Breast epithelium (tissue), 4 donors: Measurements from ENCODE around the gene NEK6. TPM values are rescaled to one million over a fixed set of nuclear protein-coding genes. Genes with fewer than 3 reads are reported as not detected.

Experiments used
- DNase-seq, 2 donors: peaks; one replicate each; pipeline ENCODE4 v3.0.0-alpha.2; 2019; ENCODE audit warnings: low spot score in 2 of 2
- H3K27ac ChIP-seq, 2 donors: fragments of 200-600 bp; sonication (generic) in 1 of 2; one replicate each; pipeline ENCODE4 v1.5.1; 2016 to 2019; ENCODE audit warnings: mild to moderate bottlenecking in 1 of 2
- H3K27me3 ChIP-seq, 2 donors: fragments of 200-600 bp; sonication (generic) in 1 of 2; one replicate each; pipeline versions ENCODE4 v1.5.1 to v1.6.0; 2017 to 2019; ENCODE audit warnings: control low read depth in 1 of 2, mild to moderate bottlenecking in 1 of 2
- H3K36me3 ChIP-seq: fragments of 200-600 bp; one replicate; pipeline ENCODE4 v1.5.1; 2019
- H3K4me1 ChIP-seq, 2 donors: fragments of 200-600 bp; sonication (generic); one replicate each; pipeline ENCODE4 v1.5.1; 2016 to 2019; ENCODE audit warnings: control low read depth in 1 of 2
- H3K4me3 ChIP-seq, 3 donors: fragments of 200-600 bp; sonication (generic); 1 replicate in 2 of 3; 2 replicates in 1 of 3; pipeline ENCODE4 v1.5.1; 2016 to 2019; ENCODE audit warnings: mild to moderate bottlenecking in 3 of 3, moderate library complexity in 2 of 3
- H3K9me3 ChIP-seq, 2 donors: fragments of 200-600 bp; sonication (generic) in 1 of 2; one replicate each; pipeline ENCODE4 v1.5.1; 2016 to 2019; ENCODE audit warnings: control low read depth in 1 of 2
- CTCF ChIP-seq, 3 donors: fragments of 450-650 bp; IDR thresholded peaks; one replicate each; pipeline ENCODE4 v1.5.1; 2016 to 2017; ENCODE audit warnings: antibody characterized with exemption in 3 of 3, mild to moderate bottlenecking in 3 of 3, moderate library complexity in 3 of 3
- POLR2A ChIP-seq: fragments of 450-650 bp; IDR thresholded peaks from one replicate; pipeline ENCODE4 v1.6.1; 2016; ENCODE audit warnings: antibody characterized with exemption, mild to moderate bottlenecking, moderate library complexity
- POLR2AphosphoS5 ChIP-seq, 3 donors: sonication (generic); formaldehyde crosslinking; IDR thresholded peaks; one replicate each; pipeline ENCODE4 v1.6.1; 2017; ENCODE audit warnings: antibody characterized with exemption in 3 of 3
- intact Hi-C: fragments of 100-400 bp; cut with DNase I; formaldehyde crosslinking; loops from one replicate; pipeline ENCODE4 v1.15.1; 2023; ENCODE audit warnings: low total_unique reads
- total RNA-seq, 3 donors: library from RNA; depleted of rRNA; stranded (reverse); fragments of >200 nt; gene quantifications; one replicate each; pipeline ENCODE4 v1.1.0, GENCODE V29; 2016

The NEK6 gene
- total RNA-seq, 3 donors from 2014 or later = 17.8 to 31.5 (median 22.2) TPM

- DNase-seq = peak in 1 of 2 donors; percentile 38
- H3K9me3 ChIP-seq = no peaks in the 10 kb centered on the region
- TF ChIP-seq POLR2AphosphoS5 (IDR thresholded peaks at IDR 0.05) = no peak
- TF ChIP-seq CTCF (IDR thresholded peaks at IDR 0.05) = no peak
- no peak for TF ChIP-seq POLR2A
- peak overlapping the region; percentile 76 to 85 for H3K27ac ChIP-seq
- peaks cover 6% of the 10 kb centered on the region for H3K36me3 ChIP-seq
- no peaks in the 10 kb centered on the region for H3K27me3 ChIP-seq
- intact Hi-C loops = no loop called here
- no peak overlapping the region for H3K4me3 ChIP-seq
- no peaks in the 10 kb centered on the region for H3K4me1 ChIP-seq
These were observed 94.1 kb downstream of the NEK6 start for GRCh38 chr9:124351672-124352468.

- peak; percentile 42 to 63 for DNase-seq
- Histone ChIP-seq H3K9me3 (no peaks in the 10 kb centered on the region), H3K27ac (peak overlapping the region; percentile 76 to 85), H3K36me3 (peaks cover 6% of the 10 kb centered on the region), H3K27me3 (no peaks in the 10 kb centered on the region), H3K4me1 (no peaks in the 10 kb centered on the region), H3K4me3 (no peak overlapping the region)
- TF ChIP-seq POLR2AphosphoS5 (IDR thresholded peaks at IDR 0.05) (no peak), POLR2A (no peak), CTCF (IDR thresholded peaks at IDR 0.05) (no peak)
- intact Hi-C loops = no loop called here
These were observed 94.9 kb downstream of the NEK6 start for GRCh38 chr9:124352616-124353015.

DNA sequence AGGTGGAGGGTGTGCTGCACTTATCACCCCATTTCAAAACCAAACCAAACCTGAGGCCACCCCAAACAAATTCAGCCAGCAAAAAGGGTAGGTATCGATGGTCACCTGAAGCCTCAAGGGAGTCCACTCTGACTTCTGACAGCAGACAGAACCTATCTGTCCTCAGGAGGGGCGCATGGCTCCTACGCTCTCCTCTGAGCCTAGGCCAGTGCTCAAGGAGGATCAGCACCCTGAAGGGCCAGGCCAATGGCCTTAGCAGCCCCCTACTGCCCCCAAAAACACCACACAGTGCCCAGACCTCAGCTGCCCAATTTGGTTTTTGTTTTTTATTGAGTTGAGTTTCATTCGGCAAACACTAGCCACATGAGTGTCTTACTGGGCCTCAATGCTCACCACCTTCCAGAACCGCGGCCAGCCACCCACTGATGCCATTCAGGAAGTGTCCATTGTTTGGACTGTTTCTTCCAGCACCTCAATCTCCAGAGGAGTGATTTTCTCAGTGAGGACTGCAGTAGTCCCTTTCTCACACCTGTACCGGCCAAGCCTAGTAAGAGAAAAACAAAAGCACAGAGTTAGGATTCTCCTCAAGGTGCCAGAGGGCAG lies 95.5 kb downstream of the NEK6 start:
- intact Hi-C loops = no loop called here
- no peaks in the 10 kb centered on the region for H3K4me1 ChIP-seq
- no peak for DNase-seq
- H3K36me3 ChIP-seq = peaks cover 6% of the 10 kb centered on the region
- no peaks in the 10 kb centered on the region for H3K27me3 ChIP-seq
- no peaks in the 10 kb centered on the region for H3K9me3 ChIP-seq
- H3K27ac ChIP-seq = peak overlapping the region; percentile 76 to 85
- no peak overlapping the region for H3K4me3 ChIP-seq
- no peak for TF ChIP-seq POLR2A
- TF ChIP-seq POLR2AphosphoS5 (IDR thresholded peaks at IDR 0.05) = no peak
- TF ChIP-seq CTCF (IDR thresholded peaks at IDR 0.05) = no peak

DNA sequence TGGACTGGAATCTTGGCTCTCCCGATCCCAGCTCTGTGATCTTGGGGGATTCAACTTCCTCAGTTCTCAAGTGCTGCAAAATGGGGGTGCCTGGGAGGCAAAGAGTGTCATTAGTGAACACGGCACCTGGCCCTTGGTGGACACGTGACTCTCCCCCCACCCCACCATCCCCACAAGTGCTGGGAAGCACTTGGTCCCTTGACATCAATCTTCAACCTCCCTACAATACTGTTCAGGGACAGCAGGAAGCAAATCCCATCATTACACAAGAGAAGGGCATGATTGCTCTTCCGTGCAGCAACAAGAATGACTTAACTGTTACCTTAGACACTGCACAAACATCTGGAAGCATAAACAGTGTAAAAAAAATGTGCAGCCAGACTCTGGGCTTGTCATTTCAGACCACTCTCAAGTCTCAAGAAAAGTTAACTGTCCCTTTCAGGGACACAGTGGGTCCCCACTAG lies 96.1 kb downstream of the NEK6 start:
- Histone ChIP-seq H3K4me1 (no peaks in the 10 kb centered on the region), H3K36me3 (peaks cover 6% of the 10 kb centered on the region), H3K9me3 (no peaks in the 10 kb centered on the region), H3K27me3 (no peaks in the 10 kb centered on the region), H3K4me3 (no peak overlapping the region), H3K27ac (peak overlapping the region; percentile 76 to 85)
- no peak for DNase-seq
- intact Hi-C loops = no loop called here
- TF ChIP-seq POLR2A = no peak
- TF ChIP-seq POLR2AphosphoS5 (IDR thresholded peaks at IDR 0.05) = no peak
- no peak for TF ChIP-seq CTCF (IDR thresholded peaks at IDR 0.05)
